ENCODE measurements around the gene SF3A2.

Gene SF3A2

GRCh38 chr19:2215281-2215751 lies 21.3 kb upstream of the SF3A2 start:
- Mint-ChIP-seq H3K4me1 (peaks cover 21% of the 10 kb centered on the region), H3K36me3 (peaks cover 37% of the 10 kb centered on the region), H3K4me3 (no peak overlapping the region), H3K9me3 (no peaks in the 10 kb centered on the region), H3K27ac (no peak overlapping the region), H3K27me3 (no peaks in the 10 kb centered on the region)
- peak; percentile 46 for DNase-seq
- CTCF ChIA-PET = interaction anchor here (0.7 to 1.5 kb wide), 2 partner anchors 16 to 59 kb away, joined by 4 read pairs; no protein-coding TSS in a partner anchor

DNA sequence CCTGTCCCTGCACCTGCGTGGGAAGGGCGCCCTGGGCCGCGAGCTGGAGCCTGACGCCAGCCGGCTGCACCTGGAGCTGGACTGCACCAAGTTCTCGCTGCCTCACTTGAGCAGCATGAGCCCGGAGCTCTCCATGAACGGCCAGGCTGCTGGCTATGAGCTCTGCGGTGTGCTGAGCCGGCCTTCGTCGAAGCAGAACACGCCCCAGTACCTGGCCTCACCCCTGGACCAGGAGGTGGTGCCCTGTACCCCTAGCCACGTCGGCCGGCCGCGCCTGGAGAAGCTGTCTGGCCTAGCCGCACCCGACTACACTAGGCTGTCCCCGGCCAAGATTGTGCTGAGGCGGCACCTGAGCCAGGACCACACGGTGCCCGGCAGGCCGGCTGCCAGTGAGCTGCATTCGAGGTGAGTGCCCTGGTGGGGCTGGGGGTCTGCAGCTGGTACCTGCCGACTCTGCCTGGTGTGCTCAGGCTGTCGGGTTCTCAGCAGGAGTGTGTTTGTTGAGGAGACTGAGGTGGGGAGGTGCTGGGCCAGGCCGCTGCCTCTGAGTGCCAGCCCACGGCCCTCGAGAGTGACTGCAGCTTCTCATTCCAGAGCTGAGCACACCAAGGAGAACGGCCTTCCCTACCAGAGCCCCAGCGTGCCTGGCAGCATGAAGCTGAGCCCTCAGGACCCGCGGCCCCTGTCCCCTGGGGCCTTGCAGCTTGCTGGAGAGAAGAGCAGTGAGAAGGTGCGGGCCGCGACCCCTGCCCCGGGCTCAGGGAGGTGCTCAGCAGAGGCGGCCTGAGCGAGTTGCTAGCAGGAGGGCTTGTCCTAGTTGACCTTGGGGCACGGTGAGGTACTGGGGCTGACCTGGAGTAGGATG lies 20.0 kb upstream of the SF3A2 start:
- DNase-seq = no peak
- CTCF ChIA-PET = interaction anchor here (1.1 to 1.5 kb wide), 2 partner anchors 14 to 19 kb away, joined by 3 to 4 read pairs; partner anchors contain the start of gene PLEKHJ1
- H3K9me3 Mint-ChIP-seq = no peaks in the 10 kb centered on the region
- peaks cover 36% of the 10 kb centered on the region for H3K36me3 Mint-ChIP-seq
- H3K4me1 Mint-ChIP-seq = peaks cover 21% of the 10 kb centered on the region
- peak overlapping the region; percentile 1 for H3K27ac Mint-ChIP-seq
- H3K4me3 Mint-ChIP-seq = no peak overlapping the region
- no peaks in the 10 kb centered on the region for H3K27me3 Mint-ChIP-seq

DNA sequence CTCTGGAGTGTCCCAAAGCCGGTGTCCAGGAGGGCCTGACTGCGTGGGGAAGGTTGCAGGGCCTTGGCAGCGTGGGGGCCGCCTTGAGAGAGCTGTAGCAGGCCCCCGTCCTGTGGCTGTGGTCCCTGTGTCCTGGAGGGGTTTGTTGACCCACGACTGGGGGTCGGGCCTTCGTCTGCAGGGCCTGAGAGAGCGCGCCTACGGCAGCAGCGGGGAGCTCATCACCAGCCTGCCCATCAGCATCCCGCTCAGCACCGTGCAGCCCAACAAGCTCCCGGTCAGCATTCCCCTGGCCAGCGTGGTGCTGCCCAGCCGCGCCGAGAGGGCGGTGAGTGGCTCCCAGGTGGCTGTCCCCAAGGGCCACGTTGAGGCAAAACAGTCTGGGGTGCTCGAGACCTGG lies 19.0 kb upstream of the SF3A2 start:
- CTCF ChIA-PET = no interaction called here
- DNase-seq = no peak
- Mint-ChIP-seq H3K27ac (no peak overlapping the region), H3K4me3 (no peak overlapping the region), H3K27me3 (no peaks in the 10 kb centered on the region), H3K36me3 (peaks cover 29% of the 10 kb centered on the region), H3K4me1 (peaks cover 21% of the 10 kb centered on the region), H3K9me3 (no peaks in the 10 kb centered on the region)

DNA sequence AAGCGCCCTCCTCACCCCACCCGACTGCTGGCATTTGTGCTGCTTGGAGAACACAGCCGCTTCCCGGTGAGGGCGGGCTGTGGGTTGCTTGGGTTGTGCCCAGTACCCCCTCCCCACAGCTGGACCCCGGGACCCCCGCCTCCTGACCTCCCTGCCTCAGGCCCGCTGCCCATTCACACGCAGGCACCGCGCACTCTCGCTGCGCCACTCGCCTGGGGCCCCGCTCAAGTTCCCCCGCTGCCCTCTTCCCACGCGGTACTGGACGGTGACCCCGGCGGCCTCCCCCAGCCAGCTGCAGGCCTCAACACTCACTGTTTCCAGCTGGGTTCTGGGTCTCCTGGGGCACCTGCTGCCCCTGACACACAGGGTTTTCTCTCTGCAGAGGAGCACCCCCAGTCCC lies 16.9 kb upstream of the SF3A2 start:
- CTCF ChIA-PET = no interaction called here
- Mint-ChIP-seq H3K4me3 (no peak overlapping the region), H3K27ac (no peak overlapping the region), H3K9me3 (no peaks in the 10 kb centered on the region), H3K4me1 (peaks cover 17% of the 10 kb centered on the region), H3K36me3 (peaks cover 36% of the 10 kb centered on the region), H3K27me3 (no peaks in the 10 kb centered on the region)
- no peak for DNase-seq

DNA sequence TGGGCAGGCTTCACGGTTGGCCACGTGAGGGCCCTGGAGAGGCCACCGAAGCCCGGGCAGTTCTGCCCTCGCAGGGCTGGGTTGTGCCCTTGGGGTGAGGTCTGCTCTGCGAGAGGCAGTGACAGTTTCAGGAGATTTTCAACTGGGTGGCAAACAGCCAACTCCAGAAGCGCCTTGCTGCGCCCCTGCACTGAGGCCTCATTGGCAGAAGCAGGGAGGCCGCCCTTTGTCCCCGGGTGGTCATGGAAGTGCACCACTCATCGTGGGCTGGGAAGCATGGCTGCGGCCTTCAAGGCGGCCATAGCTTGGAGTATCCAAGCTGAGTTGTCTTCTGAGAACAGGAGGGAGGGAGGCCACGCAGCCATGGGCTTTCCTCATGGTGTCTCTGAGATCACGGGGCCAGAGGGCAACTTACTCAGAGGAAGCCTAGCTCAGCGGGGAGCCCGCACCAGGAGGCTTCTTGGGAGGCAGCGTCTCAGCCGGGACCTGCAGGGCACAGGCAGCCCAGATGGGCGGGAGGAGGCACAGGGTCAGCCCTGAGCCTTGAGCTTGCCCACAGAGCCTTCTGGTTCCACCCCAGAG lies 15.3 kb upstream of the SF3A2 start:
- Mint-ChIP-seq H3K27ac (no peak overlapping the region), H3K36me3 (peaks cover 39% of the 10 kb centered on the region)
- CTCF ChIA-PET = interaction anchor here (1.0 kb wide), 1 partner anchor 65 kb away, joined by 4 read pairs; no protein-coding TSS in a partner anchor

GRCh38 chr19:2221918-2222317 lies 14.7 kb upstream of the SF3A2 start:
- H3K27ac Mint-ChIP-seq = no peak overlapping the region
- H3K4me3 Mint-ChIP-seq = no peak overlapping the region
- H3K4me1 Mint-ChIP-seq = peaks cover 4% of the 10 kb centered on the region
- no peaks in the 10 kb centered on the region for H3K9me3 Mint-ChIP-seq
- H3K27me3 Mint-ChIP-seq = no peaks in the 10 kb centered on the region
- DNase-seq = no peak
- peaks cover 36% of the 10 kb centered on the region for H3K36me3 Mint-ChIP-seq
- CTCF ChIA-PET = interaction anchor here (1.0 kb wide), 1 partner anchor 66 kb away, joined by 4 read pairs; no protein-coding TSS in a partner anchor

More for the DNA sequence above, 15.3 kb upstream of the SF3A2 start:
- Mint-ChIP-seq H3K4me1 (peaks cover 4% of the 10 kb centered on the region), H3K9me3 (no peaks in the 10 kb centered on the region), H3K27me3 (no peaks in the 10 kb centered on the region), H3K4me3 (no peak overlapping the region)
- DNase-seq = no peak

DNA sequence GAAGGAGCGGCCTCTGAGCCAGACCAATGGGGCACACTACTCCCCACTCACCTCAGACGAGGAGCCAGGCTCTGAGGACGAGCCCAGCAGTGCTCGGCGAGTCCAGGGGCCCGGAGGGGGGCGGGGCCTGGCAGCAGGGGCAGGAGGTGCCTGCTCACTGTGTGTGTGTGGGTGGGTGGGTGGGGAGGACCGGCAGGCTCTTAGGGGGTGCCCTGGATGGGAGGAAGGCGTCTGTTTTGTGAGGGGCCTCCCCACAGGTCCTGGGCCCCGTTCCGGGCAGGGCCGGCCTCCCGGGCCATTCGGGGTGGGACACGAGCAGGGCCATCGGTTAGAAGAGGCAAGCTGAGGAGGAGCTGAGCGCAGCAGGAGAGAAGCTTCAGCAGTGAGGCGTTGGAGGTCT lies 13.2 kb upstream of the SF3A2 start:
- CTCF ChIA-PET = no interaction called here
- no peak for DNase-seq
- H3K9me3 Mint-ChIP-seq = no peaks in the 10 kb centered on the region
- peaks cover 4% of the 10 kb centered on the region for H3K4me1 Mint-ChIP-seq
- no peak overlapping the region for H3K4me3 Mint-ChIP-seq
- H3K27me3 Mint-ChIP-seq = no peaks in the 10 kb centered on the region
- H3K27ac Mint-ChIP-seq = no peak overlapping the region
- H3K36me3 Mint-ChIP-seq = peaks cover 34% of the 10 kb centered on the region

- CTCF ChIA-PET = no interaction called here
- Mint-ChIP-seq H3K9me3 (no peaks in the 10 kb centered on the region), H3K36me3 (peaks cover 35% of the 10 kb centered on the region), H3K4me1 (peaks cover 4% of the 10 kb centered on the region), H3K27ac (no peak overlapping the region), H3K4me3 (no peak overlapping the region), H3K27me3 (no peaks in the 10 kb centered on the region)
- no peak for DNase-seq
Measured at GRCh38 chr19:2223959-2224358, 12.7 kb upstream of the SF3A2 start.

GRCh38 chr19:2224754-2225349 lies 11.8 kb upstream of the SF3A2 start:
- Mint-ChIP-seq H3K36me3 (peaks cover 40% of the 10 kb centered on the region), H3K27ac (peak overlapping the region; percentile 55), H3K9me3 (no peaks in the 10 kb centered on the region), H3K4me3 (no peak overlapping the region), H3K4me1 (peaks cover 4% of the 10 kb centered on the region), H3K27me3 (no peaks in the 10 kb centered on the region)
- CTCF ChIA-PET = no interaction called here
- DNase-seq = no peak

- Mint-ChIP-seq H3K4me1 (peaks cover 4% of the 10 kb centered on the region), H3K27me3 (no peaks in the 10 kb centered on the region), H3K9me3 (no peaks in the 10 kb centered on the region), H3K27ac (no peak overlapping the region), H3K4me3 (no peak overlapping the region), H3K36me3 (peaks cover 41% of the 10 kb centered on the region)
- CTCF ChIA-PET = no interaction called here
- no peak for DNase-seq
Measured at GRCh38 chr19:2225415-2226050, 11.1 kb upstream of the SF3A2 start.

GRCh38 chr19:2226051-2226839 lies 10.4 kb upstream of the SF3A2 start:
- Mint-ChIP-seq H3K27me3 (no peaks in the 10 kb centered on the region), H3K27ac (no peak overlapping the region), H3K9me3 (no peaks in the 10 kb centered on the region), H3K4me1 (peaks cover 4% of the 10 kb centered on the region), H3K4me3 (no peak overlapping the region), H3K36me3 (peaks cover 38% of the 10 kb centered on the region)
- CTCF ChIA-PET = no interaction called here
- no peak for DNase-seq

DNA sequence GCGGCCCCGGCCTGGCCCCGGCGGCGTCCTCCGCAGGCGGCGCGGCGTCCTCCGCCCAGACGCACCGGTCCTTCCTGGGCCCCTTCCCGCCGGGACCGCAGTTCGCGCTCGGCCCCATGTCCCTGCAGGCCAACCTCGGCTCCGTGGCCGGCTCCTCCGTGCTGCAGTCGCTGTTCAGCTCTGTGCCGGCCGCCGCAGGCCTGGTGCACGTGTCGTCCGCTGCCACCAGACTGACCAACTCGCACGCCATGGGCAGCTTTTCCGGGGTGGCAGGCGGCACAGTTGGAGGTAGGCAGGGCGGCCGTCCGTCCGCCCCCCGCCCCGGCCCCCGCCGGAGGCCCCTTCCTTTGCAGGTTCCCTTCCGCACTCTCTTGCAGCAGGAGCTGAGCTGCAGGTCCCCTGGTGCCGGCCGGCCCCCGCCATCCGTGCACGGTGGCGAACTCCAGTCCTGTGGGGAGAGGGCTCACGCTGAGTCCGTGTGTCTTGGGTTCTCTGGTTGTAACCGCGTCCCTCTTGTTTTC lies 9.7 kb upstream of the SF3A2 start:
- DNase-seq = no peak
- Mint-ChIP-seq H3K36me3 (peaks cover 36% of the 10 kb centered on the region), H3K27me3 (no peaks in the 10 kb centered on the region), H3K27ac (no peak overlapping the region), H3K4me3 (no peak overlapping the region), H3K4me1 (peaks cover 4% of the 10 kb centered on the region), H3K9me3 (no peaks in the 10 kb centered on the region)
- CTCF ChIA-PET = no interaction called here

DNA sequence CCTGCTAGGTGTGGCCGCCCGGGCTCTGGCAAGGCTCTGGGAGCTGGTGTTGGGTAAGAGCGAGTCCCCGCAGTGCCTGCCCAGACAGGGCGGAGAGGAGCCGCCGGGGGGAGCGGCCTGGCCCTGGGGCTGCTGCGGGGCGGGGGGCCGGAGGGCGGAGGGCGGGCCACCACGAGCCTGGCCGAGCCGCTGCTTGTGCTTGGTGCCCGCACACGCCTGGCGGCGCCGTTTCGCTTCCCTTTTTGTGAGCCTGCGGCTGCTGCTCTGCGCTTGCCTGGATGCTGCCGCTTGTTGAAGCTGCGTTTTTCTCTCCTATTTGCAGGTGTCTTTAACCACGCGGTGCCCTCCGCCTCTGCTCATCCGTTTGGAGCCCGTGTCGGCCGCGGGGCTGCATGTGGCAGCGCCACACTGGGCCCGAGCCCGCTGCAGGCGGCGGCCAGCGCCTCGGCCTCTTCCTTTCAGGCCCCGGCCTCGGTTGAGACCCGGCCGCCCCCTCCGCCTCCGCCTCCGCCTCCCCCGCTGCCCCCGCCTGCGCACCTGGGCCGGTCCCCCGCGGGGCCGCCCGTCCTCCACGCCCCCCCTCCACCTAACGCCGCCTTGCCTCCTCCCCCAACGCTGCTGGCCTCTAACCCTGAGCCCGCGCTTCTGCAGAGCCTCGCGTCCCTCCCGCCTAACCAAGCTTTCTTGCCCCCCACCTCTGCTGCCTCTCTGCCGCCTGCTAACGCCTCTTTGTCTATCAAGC lies 9.0 kb upstream of the SF3A2 start:
- CTCF ChIA-PET = interaction anchor here (0.7 kb wide), 1 partner anchor 40 kb away, joined by 3 read pairs; no protein-coding TSS in a partner anchor
- Mint-ChIP-seq H3K9me3 (no peaks in the 10 kb centered on the region), H3K27me3 (no peaks in the 10 kb centered on the region), H3K36me3 (peaks cover 39% of the 10 kb centered on the region), H3K27ac (no peak overlapping the region), H3K4me1 (peaks cover 4% of the 10 kb centered on the region), H3K4me3 (no peak overlapping the region)
- DNase-seq = no peak

All from activated naive CD4-positive, alpha-beta T cell treated with anti-CD3 and anti-CD28 coated beads, Interleukin-2, amount 10 ng/mL, durations not matched to agents 7 days and 5 days (primary cell).